ENCODE measurements around the gene NRP1. TPM values are rescaled to one million over a fixed set of nuclear protein-coding genes. Genes with fewer than 3 reads are reported as not detected.

NRP1 gene
- total and polyA plus RNA-seq, 2 of the 8 experiments (the other 6 are each of a cell fraction or from before 2014, with no cell fraction given), result 1.2 to 2.1 TPM

GRCh38 chr10:33325929-33326328, 8.5 kb downstream of the NRP1 start:
- H2AFZ ChIP-seq (ENCODE audit: low read length), result no peak overlapping the region
- no peak overlapping the region for H2BK5ac ChIP-seq (ENCODE audit: low read depth, low read length)
- H2BK20ac ChIP-seq (ENCODE audit: low read length), result no peak overlapping the region
- H3K36me3 ChIP-seq (ENCODE audit: control insufficient read depth in 2 of 4, insufficient read depth in 4 of 4, low read length in 3 of 4), result peaks cover 0 to 9% (median 0%) of the 10 kb centered on the region in 4 experiments; a peak in 1 of 8 replicates
- no peaks in the 10 kb centered on the region for H3K79me2 ChIP-seq (ENCODE audit: control insufficient read depth in 1 of 2, insufficient read depth in 2 of 2, low read length in 2 of 2)
- no peak overlapping the region for H3K4me2 ChIP-seq (ENCODE audit: insufficient read depth in 1 of 2, low read depth in 2 of 2, low read length in 2 of 2)
- no peak overlapping the region for H4K91ac ChIP-seq (replicated peaks; ENCODE audit: insufficient read length, low read length)
- no peak overlapping the region for H3K9ac ChIP-seq (replicated peaks in 1 of 4; ENCODE audit: extremely low read depth in 1 of 4, low read depth in 3 of 4, low read length in 3 of 4)
- H3K18ac ChIP-seq (ENCODE audit: extremely low read depth, low read length), result no peak overlapping the region
- H3K27me3 ChIP-seq (replicated peaks in 1 of 4; ENCODE audit: control insufficient read depth in 3 of 4, extremely low read depth in 1 of 4, insufficient read depth in 3 of 4, low read length in 3 of 4), result no peaks in the 10 kb centered on the region
- H3K4me1 ChIP-seq (replicated peaks in 1 of 4; ENCODE audit: control insufficient read depth in 3 of 4, insufficient read depth in 4 of 4, low read length in 3 of 4), result no peaks in the 10 kb centered on the region
- POLR2A ChIA-PET (ENCODE audit: partially characterized antibody), result no interaction called here
- no peak overlapping the region for H4K5ac ChIP-seq (ENCODE audit: insufficient read length, low read depth, low read length)
- H3K23ac ChIP-seq (ENCODE audit: insufficient read length), result no peak overlapping the region
- no peak overlapping the region for H2BK12ac ChIP-seq (ENCODE audit: low read depth, low read length)
- no peak for DNase-seq (ENCODE audit: low read depth in 1 of 2, low spot score in 2 of 2)
- H3K9me3 ChIP-seq (ENCODE audit: insufficient read depth in 2 of 2, low read depth in 1 of 2, low read length in 1 of 2), result no peaks in the 10 kb centered on the region
- no peak overlapping the region for H2BK120ac ChIP-seq (replicated peaks; ENCODE audit: low read depth, low read length)
- no peak overlapping the region for H3K4ac ChIP-seq (replicated peaks; ENCODE audit: insufficient read length, low read depth, low read length)
- H3K56ac ChIP-seq (replicated peaks; ENCODE audit: insufficient read length, low read depth, low read length), result no peak overlapping the region
- no peak overlapping the region for H3K27ac ChIP-seq (ENCODE audit: low read depth, low read length)
- no peaks in the 10 kb centered on the region for H4K20me1 ChIP-seq (replicated peaks in 1 of 2; ENCODE audit: control insufficient read depth in 1 of 2, insufficient read depth in 2 of 2, low read length in 2 of 2)
- H3K14ac ChIP-seq (ENCODE audit: insufficient read length), result no peak overlapping the region
- no peak for FAIRE-seq
- 92% methylated on average over 2 of the region's 2 CpGs; no CpG with 5 or more reads in 1 of the 2 experiments for WGBS, 2 experiments (ENCODE audit: extremely low coverage in 1 of 2, insufficient coverage in 1 of 2, insufficient read length in 1 of 2, insufficient replicate concordance in 2 of 2, low coverage in 1 of 2, low lambda C conversion rate in 2 of 2, missing lambda C conversion rate in 1 of 2)
- no peaks in the 10 kb centered on the region for H3K79me1 ChIP-seq (ENCODE audit: low read depth, low read length)
- no peak overlapping the region for H2AK5ac ChIP-seq (ENCODE audit: low read depth, low read length)
- no peak overlapping the region for H3K4me3 ChIP-seq (ENCODE audit: extremely low read depth in 1 of 4, insufficient read depth in 2 of 4, low read depth in 3 of 4, low read length in 4 of 4)
- CTCF ChIA-PET (ENCODE audit: partially characterized antibody), result no interaction called here
- TF ChIP-seq JUN (IDR thresholded peaks at IDR 0.05; ENCODE audit: low read depth, low read length), result no peak
- no peak for TF ChIP-seq HDAC6 (IDR thresholded peaks at IDR 0.05; ENCODE audit: low read depth, low read length)
- TF ChIP-seq SIN3A (conservative IDR thresholded peaks at IDR 0.05 in 1 of 2, IDR thresholded peaks at IDR 0.05 in 1 of 2; ENCODE audit: low read depth in 1 of 2, low read length in 2 of 2), result no peak
- TF ChIP-seq NANOG (IDR thresholded peaks at IDR 0.05; ENCODE audit: insufficient read depth, low read depth, low read length, poor library complexity, severe bottlenecking), result no peak
- no peak for TF ChIP-seq ASH2L (IDR thresholded peaks at IDR 0.05; ENCODE audit: low read length)
- no peak for TF ChIP-seq RBBP5 (IDR thresholded peaks at IDR 0.05; ENCODE audit: borderline replicate concordance, low read depth, low read length)
- TF ChIP-seq, protein P1, sequence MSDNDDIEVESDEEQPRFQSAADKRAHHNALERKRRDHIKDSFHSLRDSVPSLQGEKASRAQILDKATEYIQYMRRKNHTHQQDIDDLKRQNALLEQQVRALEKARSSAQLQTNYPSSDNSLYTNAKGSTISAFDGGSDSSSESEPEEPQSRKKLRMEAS (IDR thresholded peaks at IDR 0.05), result no peak
- TF ChIP-seq CHD2 (IDR thresholded peaks at IDR 0.05; ENCODE audit: low read length), result no peak
- no peak for TF ChIP-seq SAP30 (IDR thresholded peaks at IDR 0.05; ENCODE audit: insufficient read depth, insufficient replicate concordance, low read length)
- TF ChIP-seq E2F6 (IDR thresholded peaks at IDR 0.05), result no peak
- no peak for TF ChIP-seq TEAD4 (IDR thresholded peaks at IDR 0.05; ENCODE audit: low read depth, low read length)
- no peak for TF ChIP-seq JUND (IDR thresholded peaks at IDR 0.05; ENCODE audit: low read length)
- no peak overlapping the region for H4K8ac ChIP-seq (ENCODE audit: extremely low read depth, insufficient read depth, low read length)
- H2BK15ac ChIP-seq (ENCODE audit: low read length), result no peak overlapping the region
- H3K23me2 ChIP-seq (ENCODE audit: low read depth, low read length), result no peaks in the 10 kb centered on the region
